HepG2 (cell line): Measurements from ENCODE around the gene STIM1. TPM values are rescaled to one million over a fixed set of nuclear protein-coding genes. Genes with fewer than 3 reads are reported as not detected.

ENCODE experiments used
- AKAP8 ChIP-seq: sonication (generic); formaldehyde crosslinking; IDR thresholded peaks from 2 replicates; pipeline ENCODE4 v1.5.1; 2020; ENCODE audit warnings: mild to moderate bottlenecking, missing genetic modification reagents
- ARNTL ChIP-seq: sonication (generic); formaldehyde crosslinking; IDR thresholded peaks from 2 replicates; pipeline ENCODE4 v1.4.0; 2020; ENCODE audit warnings: mild to moderate bottlenecking, missing genetic modification reagents
- CC2D1A ChIP-seq: sonication (generic); formaldehyde crosslinking; IDR thresholded peaks from 2 replicates; pipeline ENCODE4 v1.8.1; 2023; ENCODE audit warnings: mild to moderate bottlenecking, missing genetic modification reagents
- ETV6 ChIP-seq: sonication (generic); formaldehyde crosslinking; conservative IDR thresholded peaks from 2 replicates; pipeline ENCODE4 v1.4.0; 2020; ENCODE audit warnings: missing genetic modification reagents
- KLF11 ChIP-seq: IDR thresholded peaks from 2 replicates; pipeline ENCODE4 v1.6.1; 2016; ENCODE audit warnings: missing compliant biosample characterization
- KLF6 ChIP-seq: IDR thresholded peaks from 2 replicates; pipeline ENCODE4 v1.8.0; 2016; ENCODE audit warnings: missing biosample characterization, missing genetic modification reagents
- MEIS2 ChIP-seq: sonication (generic); formaldehyde crosslinking; IDR thresholded peaks from 2 replicates; pipeline ENCODE4 v1.9.0; 2021; ENCODE audit warnings: mild to moderate bottlenecking, missing genetic modification reagents
- MXD3 ChIP-seq: IDR thresholded peaks from 2 replicates; pipeline ENCODE4 v1.6.1; 2016; ENCODE audit warnings: mild to moderate bottlenecking, missing biosample characterization, missing genetic modification reagents
- NFYC ChIP-seq: IDR thresholded peaks from 2 replicates; pipeline ENCODE4 v1.6.1; 2016; ENCODE audit warnings: missing genetic modification reagents, missing compliant biosample characterization
- RBM39 ChIP-seq: fragments of 200-400 bp; formaldehyde crosslinking; IDR thresholded peaks from one replicate; pipeline ENCODE4 v1.6.1; 2018; ENCODE audit warnings: antibody characterized with exemption, mild to moderate bottlenecking, low read depth, low read length; ENCODE audit not compliant: poor library complexity, severe bottlenecking
- RNF219 ChIP-seq: sonication (generic); formaldehyde crosslinking; IDR thresholded peaks from 2 replicates; pipeline ENCODE4 v1.5.0; 2020; ENCODE audit warnings: mild to moderate bottlenecking, missing genetic modification reagents
- RXRB ChIP-seq: IDR thresholded peaks from 2 replicates; pipeline ENCODE4 v1.6.1; 2016; ENCODE audit warnings: borderline replicate concordance, missing genetic modification reagents, missing compliant biosample characterization
- SAFB2 ChIP-seq: sonication (generic); formaldehyde crosslinking; IDR thresholded peaks from 2 replicates; pipeline ENCODE4 v1.5.1; 2020; ENCODE audit warnings: missing genetic modification reagents, low read depth, mild to moderate bottlenecking, borderline replicate concordance
- THAP9 ChIP-seq: sonication (generic); formaldehyde crosslinking; IDR thresholded peaks from 2 replicates; pipeline ENCODE4; 2020; ENCODE audit warnings: missing genetic modification reagents, mild to moderate bottlenecking, borderline replicate concordance
- XRCC5 ChIP-seq: fragments of 200-400 bp; formaldehyde crosslinking; optimal IDR thresholded peaks from 2 replicates; pipeline ENCODE3; 2017; ENCODE audit warnings: mild to moderate bottlenecking, low read length
- ZBTB44 ChIP-seq: sonication (generic); formaldehyde crosslinking; IDR thresholded peaks from 2 replicates; pipeline ENCODE4 v1.4.0; 2020; ENCODE audit warnings: missing genetic modification reagents
- ZFY ChIP-seq: sonication (generic); formaldehyde crosslinking; IDR thresholded peaks from 2 replicates; pipeline ENCODE4 v1.4.0; 2020; ENCODE audit warnings: missing genetic modification reagents
- ZNF205 ChIP-seq: IDR thresholded peaks from 2 replicates; pipeline ENCODE4 v1.6.1; 2018; ENCODE audit warnings: missing biosample characterization, missing genetic modification reagents
- ZNF513 ChIP-seq: sonication (generic); formaldehyde crosslinking; conservative IDR thresholded peaks from 2 replicates; pipeline ENCODE4 v1.5.0; 2020; ENCODE audit warnings: missing genetic modification reagents
- polyA plus RNA-seq, 8 experiments: library from polyadenylated mRNA; depleted of rRNA in 3 of 8; stranded (reverse) in 7 of 8; unstranded in 1 of 8; fragments of >200 nt; fragmentation: Illumina TruSeq in 4 of 8; extraction: Trizol in 4 of 8; gene quantifications; 2 replicates each; pipeline versions ENCODE4 v1.2.1 to v1.2.3, GENCODE V29; 2011 to 2016; ENCODE audit warnings: low read depth in 4 of 8, missing spikeins in 1 of 8, mixed read lengths in 1 of 8; ENCODE audit not compliant: insufficient read depth in 1 of 8
- total RNA-seq, 5 experiments: library from RNA; depleted of rRNA; stranded (reverse); fragments of >200 nt; fragmentation: Illumina TruSeq; extraction: Trizol; gene quantifications; 2 replicates each; pipeline ENCODE4 v1.2.3, GENCODE V29; 2016; ENCODE audit warnings: low read depth in 1 of 5

The STIM1 gene
- total and polyA plus RNA-seq, 2 of the 13 experiments (the other 11 are each of a cell fraction or from before 2014, with no cell fraction given): 19.2 to 28.5 TPM

GRCh38 chr11:4094348-4095291 is 239.2 kb downstream of the STIM1 start, which contains the start of gene RRM1 (continued):
- peak; percentile 99 for TF ChIP-seq THAP9 (CRISPR knock-in tag)
- peak; percentile 78 for TF ChIP-seq NFYC (CRISPR knock-in tag)
- no peak for TF ChIP-seq ZNF513 (CRISPR knock-in tag)
- TF ChIP-seq ARNTL: peak; percentile 42; the same call in 1 of the 2 replicates
- 0 out of 2 replicates have a peak, but pooled peaks have one; percentile 41 for TF ChIP-seq RNF219
- peak; percentile 91 for TF ChIP-seq ZFY
- TF ChIP-seq RBM39: peak; percentile 34
- no peak for TF ChIP-seq ETV6 (CRISPR knock-in tag)
- TF ChIP-seq ZBTB44: no peak
- peak; percentile 76; the same call in 1 of the 2 replicates for TF ChIP-seq CC2D1A (CRISPR knock-in tag)
- peak; percentile 28; the same call in 1 of the 2 replicates for TF ChIP-seq MXD3
- TF ChIP-seq KLF11 (CRISPR knock-in tag): peak; percentile 52; the same call in 1 of the 2 replicates
- TF ChIP-seq SAFB2: no peak
- TF ChIP-seq KLF6 (CRISPR knock-in tag): peak; percentile 56; the same call in 1 of the 2 replicates
- peak; percentile 86 for TF ChIP-seq MEIS2
- TF ChIP-seq XRCC5: peak; percentile 77
- 0 out of 2 replicates have a peak, but pooled peaks have one; percentile 64 for TF ChIP-seq ZNF205 (CRISPR knock-in tag)
- peak; percentile 62; the same call in 1 of the 2 replicates for TF ChIP-seq RXRB (CRISPR knock-in tag)
- no peak for TF ChIP-seq AKAP8 (CRISPR knock-in tag)
